GM18873 (cell line): ENCODE data around the gene BCAN.

Experiments used
- ATAC-seq: cut with Tn5 transposase; IDR thresholded peaks from one replicate; pipeline ENCODE4 v1.9.1; 2021; ENCODE audit warnings: mild to moderate bottlenecking, moderate library complexity, moderate number of reproducible peaks; ENCODE audit not compliant: unreplicated experiment, low FRiP score

Gene BCAN

DNA sequence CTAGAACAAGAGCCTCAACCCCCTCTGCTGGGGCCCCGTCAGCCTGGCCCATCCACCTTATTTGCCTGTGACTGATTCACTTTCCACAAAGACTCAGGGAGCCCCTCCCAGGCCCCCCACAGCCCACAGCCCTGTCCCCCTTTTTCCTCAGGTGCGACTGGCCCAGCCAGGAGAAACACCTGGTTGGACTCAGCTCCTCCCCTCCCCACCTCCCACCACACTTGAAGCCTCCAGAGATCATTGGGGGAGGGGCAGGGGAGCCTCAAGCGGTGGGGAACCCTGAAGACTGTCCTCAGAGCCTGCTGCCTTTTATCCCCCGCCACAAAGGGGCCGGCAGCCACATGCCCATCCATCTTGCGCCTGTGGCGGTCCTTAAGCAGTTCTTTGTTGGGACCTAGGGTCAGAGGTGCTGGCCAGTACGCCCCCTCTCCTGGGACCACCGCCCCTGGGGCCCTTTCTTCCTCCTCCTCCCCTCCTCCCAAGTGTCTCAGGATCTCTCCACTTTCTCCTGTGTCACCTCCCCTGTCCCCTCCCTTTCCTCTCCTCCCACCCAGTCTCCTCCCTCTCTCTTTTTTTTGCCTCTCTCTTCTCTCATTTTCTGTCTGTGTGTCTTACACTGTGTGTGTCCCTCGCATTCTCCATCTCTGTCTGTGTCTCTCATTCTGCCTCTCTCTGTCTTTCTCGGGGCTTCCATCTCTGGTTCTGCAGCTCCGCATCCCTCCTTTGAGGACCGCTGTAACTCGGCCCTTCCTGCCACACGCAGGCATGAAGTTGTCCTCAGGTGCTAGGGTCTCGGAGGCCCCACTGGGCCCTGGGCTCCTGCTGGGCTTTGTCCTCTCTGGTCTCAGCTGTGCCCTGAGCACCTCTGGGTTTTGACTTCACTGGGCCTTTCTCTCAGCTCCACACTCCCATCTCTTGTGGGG lies 51.3 kb downstream of the BCAN start:
- ATAC-seq: no peak

DNA sequence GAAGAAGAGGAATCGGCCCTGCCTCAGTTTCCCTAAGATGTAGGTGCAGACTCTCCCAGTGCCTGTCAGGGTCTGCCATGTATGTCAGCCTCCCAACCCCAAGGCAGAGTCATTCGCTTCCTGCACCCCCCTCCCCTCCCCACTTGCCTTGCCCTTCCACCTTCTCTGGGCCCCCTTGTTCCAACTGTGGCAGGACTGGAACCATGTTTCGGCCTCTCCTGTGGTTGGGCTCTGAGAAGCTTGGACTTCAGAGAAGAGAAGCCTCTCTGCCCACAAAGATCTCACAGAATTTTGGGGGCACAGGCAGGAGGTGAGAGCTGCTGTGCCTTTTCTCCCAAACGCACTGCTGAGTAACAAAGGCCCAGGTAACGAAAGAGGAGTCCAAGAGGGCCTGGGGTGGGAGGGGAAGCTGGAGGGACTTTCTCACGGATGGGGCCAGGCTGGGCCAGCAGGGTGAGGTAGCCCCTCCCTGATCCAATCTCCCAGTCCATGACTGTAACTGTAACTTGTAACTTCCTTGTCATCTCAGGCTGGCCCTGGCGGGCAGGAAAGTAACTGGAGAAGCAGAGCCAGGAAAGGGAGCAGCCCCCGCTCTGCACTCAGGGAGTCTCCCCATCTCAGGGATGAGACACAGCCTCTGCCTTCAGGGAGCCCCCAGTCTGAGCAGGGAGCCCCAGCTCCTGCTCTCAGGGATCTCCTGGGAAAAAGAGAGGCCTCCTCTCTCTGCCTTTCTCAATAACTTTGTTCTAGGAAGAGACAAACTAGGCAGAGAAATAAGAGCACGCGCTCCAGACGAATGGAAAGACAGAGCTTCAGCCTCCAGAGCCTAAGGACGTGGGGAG lies 52.2 kb downstream of the BCAN start:
- ATAC-seq: no peak

DNA sequence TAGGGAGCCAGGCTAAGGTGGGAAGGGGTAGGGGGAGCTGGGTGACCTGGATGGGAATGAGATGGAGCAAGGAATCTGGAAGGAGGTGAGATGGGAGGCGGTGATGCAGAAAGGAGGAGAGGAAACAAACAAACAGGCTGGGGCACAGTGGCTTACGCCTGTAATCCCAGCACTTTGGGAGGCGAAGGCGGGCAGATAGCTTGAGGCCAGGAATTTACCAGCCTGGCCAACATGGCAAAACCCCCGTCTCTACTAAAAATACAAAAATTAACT lies 52.7 kb downstream of the BCAN start:
- no peak for ATAC-seq

DNA sequence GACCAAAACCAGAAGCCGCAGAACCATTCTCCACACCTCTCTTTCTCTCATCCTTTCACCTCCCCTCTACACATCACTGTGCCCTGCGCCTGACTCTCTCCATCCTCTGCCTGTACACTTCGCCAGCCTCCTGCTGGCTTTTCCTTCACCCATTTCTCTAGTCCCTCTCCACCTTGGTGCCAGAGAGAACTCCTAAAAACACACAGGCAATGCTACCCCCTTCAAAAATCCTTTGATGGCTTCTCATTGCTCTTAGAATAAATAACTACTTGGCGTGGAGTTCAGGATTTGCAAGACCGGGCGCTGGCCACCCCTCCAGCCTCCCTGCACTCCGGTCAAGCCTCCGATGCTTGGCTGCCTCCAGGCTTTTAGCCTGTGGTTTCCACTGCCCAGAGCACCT lies 54.8 kb downstream of the BCAN start:
- no peak for ATAC-seq

DNA sequence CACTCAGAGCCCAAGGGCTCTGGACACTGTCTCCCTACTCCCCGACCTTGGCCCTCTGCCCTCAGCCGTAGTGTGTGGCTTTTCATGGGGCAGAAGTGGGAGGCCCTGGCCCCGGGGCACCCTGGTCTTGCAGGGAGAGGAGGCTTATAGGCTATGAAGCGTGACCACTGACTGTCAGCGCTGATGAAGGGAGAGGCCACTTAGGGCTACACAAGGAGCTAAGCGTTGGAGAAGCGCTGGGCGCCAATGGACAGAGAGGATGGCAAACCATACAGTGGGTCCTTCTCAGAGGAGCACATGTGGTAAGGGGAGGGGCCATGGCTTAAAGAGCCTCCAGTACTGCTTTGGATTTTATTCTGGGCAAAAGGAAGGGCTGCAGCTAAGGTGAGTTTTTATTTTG lies 55.6 kb downstream of the BCAN start:
- ATAC-seq: no peak

DNA sequence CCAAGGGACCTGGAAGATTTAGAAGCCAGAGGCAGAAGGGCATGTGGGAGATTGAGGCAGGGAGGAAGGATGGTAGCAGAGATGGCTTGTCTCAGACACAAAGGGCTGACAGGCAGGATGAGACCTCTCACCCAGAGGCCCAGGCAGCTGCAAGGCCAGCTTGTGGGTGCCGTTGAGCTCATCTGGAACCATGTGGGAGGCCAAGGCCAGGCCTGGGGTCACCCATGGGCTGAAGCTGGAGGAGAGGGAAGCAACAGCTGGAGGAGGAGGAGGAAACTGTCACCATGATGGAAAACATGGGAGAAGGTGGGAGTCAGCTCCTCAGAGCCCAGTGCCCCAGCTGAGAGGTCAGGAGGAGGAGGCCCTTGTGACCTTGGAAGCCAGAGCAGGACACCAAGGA lies 57.1 kb downstream of the BCAN start:
- no peak for ATAC-seq

DNA sequence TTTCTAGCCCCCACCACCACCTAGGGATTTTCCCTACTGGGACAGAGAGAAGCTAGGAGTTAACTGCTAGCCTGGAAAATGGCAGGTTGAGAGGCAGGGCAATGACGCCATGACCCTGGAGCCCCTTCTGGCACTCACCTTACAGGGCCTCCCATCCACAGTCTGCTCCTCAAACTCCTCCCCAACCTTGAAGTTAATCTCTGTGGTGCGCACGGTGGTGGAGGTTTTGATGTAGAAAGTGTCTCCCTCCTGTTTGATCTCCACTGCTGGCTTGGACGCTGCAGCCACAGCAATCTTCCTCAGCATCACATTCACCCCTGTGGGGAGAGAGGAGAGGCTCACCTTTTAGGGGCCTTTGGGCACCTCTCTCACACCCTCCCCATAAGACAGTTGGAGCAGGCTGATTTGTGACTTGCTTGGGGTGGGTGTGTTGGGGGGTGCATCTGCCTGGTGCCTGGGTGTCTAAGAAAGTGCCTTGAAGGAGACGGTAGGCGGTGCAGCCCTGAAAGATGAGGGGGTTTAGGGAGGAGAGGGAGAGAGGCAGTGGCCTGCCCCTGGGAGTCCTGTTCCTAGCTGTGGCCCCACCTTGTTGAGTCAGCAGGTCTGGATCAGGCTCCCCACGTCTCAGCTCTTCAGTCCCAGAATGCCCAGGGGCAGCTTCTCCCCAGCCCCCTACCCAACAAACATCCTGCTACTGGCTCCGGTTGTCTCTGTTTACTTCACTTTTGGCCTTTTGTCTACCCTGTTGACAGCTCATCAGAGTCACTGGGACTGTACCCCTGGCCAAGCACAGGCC lies 59.0 kb downstream of the BCAN start:
- no peak for ATAC-seq

DNA sequence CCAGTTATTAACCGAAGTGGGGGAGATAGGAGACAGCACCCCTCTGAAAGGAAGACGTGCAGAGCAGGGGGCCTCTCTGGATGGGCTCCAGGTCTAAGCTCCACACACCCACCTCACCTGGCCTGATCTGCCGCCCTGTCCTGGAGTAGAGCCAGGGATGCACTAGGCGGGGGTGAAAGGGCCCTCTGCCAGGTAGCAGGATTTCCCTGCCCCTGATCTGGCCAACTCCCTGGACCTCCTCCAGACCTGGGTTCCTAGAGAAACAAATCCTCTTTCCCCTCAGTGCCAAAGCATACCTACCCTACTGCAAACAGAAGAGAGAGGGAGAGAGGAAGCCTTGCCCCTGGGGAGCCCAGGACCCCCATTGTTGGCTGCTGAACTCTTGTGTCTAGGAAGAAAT lies 61.4 kb downstream of the BCAN start:
- ATAC-seq: no peak

DNA sequence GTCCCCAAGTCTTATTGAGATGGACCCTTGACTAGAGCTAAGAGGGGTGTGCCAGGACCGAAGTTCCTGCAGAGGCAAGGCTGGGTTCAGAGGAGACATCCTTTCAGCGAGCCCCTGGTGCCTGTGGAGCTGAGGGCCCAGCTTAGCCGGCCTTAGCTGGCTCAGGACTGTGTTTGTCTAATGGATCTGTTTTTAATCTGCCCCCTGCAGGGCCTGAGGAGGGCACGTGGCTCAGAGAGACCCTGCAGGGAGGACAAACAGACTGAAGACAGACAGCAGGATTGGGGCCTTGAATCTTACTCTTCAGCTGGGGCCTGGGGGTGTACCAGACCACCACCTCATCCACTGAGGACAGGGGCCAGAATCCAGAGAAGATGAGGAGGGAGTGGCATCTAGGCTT lies 61.8 kb downstream of the BCAN start:
- no peak for ATAC-seq

DNA sequence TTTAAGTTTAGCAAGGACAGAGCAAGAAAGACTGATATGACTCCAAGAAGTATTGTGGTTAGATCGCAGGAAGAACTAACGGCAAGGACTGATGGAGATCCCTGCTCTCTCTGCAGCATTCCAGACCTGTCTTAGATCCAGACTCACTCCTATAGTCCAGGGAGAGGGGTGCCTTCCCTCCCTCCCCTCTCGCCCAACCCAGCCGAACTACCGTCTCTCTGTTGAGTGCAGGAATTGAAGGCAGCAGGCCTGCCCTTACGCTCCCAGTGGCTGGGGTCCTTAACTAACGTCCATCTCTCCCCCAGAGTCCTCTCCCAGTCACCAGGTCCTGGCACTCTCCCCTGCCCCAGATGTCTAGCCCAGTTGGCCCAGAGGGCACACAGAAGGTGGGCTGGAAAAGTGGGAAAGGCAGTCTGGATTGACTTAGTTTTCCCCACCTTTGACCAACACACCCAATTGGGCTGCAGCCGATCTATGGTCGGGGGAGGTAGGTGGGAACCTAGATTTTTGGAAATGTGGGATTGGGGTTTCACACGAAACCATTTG lies 62.3 kb downstream of the BCAN start:
- ATAC-seq: no peak

DNA sequence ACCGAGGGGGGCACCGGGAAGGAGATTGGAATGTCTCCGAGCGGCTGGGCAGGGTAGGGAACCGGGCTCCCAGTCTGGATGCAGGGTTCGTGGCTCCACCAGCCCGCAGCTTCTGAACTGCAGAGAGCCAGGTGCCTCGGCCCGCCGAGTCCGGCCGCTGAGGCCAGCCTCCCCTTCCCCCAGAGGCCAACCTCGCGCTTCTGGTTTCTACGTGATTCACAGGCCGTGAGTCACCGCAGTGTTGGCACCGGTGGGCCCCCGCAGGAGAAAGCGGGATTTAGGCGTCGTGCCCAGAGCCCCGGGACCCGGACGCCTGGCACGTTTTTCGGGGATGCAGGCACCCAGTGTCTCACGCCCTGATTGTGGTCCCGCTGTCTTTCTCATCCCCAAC lies 63.0 kb downstream of the BCAN start:
- no peak for ATAC-seq

DNA sequence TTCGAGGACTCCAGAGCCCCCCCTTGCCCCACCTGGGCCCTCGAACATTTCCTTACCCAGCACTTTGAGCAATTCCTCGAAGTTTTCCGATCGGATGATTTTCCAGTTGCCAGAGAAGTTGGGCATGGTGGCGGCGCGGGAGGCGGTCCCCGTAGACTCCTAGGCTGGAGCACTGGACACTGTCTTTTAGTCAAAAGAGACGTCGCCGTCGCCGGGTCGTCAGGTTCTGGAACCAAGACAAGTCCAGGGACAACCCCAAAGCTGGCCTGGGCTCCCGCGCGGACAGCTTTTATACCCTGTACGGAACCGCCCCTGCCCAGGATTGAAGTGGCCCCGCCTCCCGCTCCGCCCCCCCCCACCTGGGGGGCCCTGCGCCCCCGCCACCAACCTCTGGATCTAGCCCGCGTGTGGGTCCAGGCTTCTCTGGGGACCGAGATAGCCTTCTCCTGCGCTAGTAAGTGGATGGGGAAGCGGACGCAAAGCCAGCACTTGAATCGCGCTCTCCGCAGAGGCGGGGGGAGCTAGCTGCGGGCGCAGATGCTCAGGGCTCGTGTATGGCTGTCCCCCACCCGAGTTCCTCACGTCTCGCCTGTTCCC lies 63.5 kb downstream of the BCAN start, which contains the start of gene CRABP2:
CRABP2 (minus strand) TSS at position 263 of the 597 bp plus-strand sequence; CDS start at position 126, 137 bp downstream.
- ATAC-seq: no peak

DNA sequence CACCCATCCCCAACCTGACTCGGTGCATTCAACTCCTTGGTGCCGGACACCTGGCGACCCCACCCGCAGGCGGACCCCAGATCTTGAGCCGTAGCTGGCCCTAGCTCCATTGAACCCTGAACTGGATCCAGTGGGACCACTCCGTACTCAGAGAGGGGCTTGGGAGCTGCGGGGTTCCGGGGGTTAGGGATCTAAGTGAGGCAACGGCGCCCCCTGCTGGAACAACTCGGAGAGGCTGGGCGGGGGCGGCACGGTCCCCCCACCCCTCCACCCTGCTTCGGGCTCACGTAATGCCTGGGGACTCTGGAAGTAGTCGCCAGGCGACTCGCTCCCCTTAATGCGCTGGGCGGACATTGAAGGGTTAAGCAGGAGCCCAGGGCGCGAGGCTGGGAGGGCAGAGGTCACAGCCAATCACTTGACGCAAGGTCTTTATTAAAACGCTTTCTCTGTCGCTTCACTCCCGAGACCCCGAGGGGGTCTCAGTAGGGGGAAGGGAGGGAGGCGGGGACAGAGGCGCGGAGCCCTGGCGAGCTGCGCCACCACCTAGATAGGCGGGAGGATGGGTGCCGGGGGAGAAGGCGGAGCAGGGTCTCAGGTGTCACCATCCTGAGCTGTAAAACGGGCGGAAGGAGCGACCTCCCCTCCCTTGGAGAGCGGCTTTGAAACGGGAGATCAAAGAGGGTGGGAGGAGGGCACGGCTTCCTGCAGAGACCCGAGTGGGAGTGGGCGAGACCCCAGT lies 64.2 kb downstream of the BCAN start:
- ATAC-seq: no peak

DNA sequence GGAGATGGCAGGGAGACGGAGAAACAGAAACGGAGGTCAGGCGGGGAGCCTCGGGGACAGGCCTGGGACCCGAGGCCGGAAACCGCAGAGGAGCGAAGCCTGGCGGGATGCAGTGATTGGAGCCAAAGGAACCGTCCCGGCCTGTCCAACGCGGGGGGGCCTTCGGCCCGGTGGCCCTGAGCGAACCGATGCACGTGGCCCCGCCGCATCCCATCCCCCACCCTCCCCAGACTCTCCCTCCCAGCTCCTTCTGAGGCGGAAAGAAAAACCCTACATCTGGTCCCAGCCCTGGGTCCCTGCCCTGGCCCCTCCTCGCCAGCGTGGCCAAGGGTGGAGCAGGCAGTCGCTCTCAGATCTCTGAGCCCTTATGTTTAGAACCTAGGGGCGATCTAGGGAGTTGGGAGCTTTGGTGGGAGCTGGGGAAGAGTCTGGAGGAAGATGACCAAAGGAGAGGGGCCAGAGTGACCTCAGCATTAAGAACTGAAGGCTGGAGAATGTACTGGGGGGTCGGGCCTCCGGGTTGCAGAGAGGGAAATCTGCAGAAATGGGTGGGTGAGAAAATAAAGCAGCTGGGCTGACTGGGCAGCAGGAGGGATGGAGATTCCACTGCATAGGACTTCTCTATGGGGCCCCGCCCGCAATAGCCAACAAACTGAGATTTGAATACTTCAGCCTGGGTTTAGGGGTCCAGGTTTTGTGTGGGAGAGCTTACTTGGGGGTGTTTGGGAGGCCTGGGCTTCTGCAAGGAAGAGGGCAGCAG lies 64.9 kb downstream of the BCAN start:
- ATAC-seq: no peak

DNA sequence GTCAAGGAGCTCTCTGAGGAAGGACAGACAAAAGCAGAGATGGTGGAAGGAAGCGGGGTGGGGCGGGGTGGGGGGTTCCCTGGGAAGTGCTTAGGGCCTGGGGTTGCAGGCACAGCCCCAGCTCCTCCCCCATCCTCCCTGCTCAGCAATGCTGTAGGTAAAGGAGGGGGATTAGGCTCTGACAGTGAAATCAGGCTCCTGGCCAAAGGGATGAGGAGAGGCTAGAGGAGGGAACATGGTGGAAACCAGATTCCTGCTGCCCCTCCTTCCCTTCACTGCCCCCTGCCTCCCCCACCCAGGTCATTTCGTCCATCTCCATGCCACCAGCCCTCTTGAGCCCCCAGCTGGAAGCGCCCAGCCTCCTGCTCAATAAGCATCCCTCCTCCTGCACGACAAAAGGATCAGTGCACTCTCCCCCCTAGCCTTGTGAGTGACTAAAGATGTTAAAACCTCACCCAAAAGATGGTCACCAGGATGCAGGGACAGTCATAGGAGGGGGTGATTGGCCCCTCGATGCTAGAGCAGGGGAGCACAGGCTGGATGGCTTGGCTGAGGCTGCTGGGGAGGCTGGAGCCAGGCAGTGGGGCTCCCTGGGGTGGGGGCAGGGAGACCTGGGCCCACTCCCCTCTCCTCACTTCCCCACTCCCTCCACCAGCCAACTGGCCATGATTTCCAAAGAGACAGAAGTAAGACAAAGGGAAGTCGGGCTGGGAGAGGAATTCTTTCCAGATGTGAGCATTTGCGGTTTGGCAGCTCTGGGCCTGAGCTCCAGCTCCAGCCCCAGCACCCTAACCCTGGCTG lies 65.7 kb downstream of the BCAN start:
- no peak for ATAC-seq

DNA sequence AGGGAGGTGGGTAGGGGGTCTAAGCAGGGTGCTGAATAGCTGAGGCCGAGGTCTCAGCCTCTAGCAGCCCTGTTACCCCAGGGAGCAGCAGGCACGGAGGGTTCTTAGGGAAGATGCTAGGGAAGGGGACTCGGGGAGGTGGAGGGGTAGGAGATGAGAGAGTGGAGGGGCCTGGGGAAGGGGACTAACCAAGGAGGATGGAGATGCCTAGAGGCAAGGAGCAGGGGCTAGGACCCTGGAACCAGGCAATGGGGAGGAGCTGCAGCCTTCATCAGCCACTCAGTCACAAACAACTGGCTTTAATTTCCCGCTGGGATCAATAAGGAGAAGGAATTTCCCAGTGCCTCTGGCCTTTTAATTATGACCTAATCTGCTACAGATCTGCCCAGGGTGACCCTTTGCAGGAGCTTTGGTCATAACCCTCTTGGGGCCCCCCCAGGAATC lies 66.3 kb downstream of the BCAN start:
- ATAC-seq: no peak

DNA sequence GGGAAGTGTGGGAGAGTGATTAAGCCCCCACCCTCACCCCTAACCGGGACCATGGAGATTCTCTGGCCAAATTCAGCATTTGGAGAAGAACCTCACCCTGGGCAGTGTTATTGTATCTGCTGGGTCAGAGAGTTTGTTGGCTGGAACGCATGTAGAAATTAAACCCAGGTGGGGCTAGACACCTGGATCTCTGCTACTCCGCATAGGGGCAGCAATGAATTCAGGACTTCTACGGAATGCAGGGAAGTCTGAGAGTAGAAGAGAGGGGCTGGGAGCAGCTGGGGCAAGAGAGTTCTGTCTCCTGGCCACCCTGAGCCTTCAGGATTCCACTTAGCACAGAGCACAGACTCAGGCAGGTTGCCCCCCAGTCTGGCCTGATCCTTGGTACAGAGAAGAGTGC lies 67.1 kb downstream of the BCAN start:
- no peak for ATAC-seq
